Esophagus squamous epithelium (tissue), 4 donors: ENCODE results near the gene UNC13D.

Source experiments
- POLR2A ChIP-seq, 4 donors: fragments of 450-650 bp; IDR thresholded peaks; one replicate each; pipeline ENCODE4 v1.6.1; 2017; ENCODE audit warnings: antibody characterized with exemption in 4 of 4, mild to moderate bottlenecking in 4 of 4, moderate library complexity in 3 of 4
- TF ChIP-seq, protein P1 (sequence below), 6 experiments: fragments of 450-650 bp in 4 of 6; fragments of 200-600 bp in 2 of 6; sonication (generic) in 2 of 6; IDR thresholded peaks; one replicate each; pipeline ENCODE4 v1.5.1; 2016 to 2019; ENCODE audit warnings: antibody characterized with exemption in 6 of 6, mild to moderate bottlenecking in 4 of 6, moderate library complexity in 4 of 6

DNA sequence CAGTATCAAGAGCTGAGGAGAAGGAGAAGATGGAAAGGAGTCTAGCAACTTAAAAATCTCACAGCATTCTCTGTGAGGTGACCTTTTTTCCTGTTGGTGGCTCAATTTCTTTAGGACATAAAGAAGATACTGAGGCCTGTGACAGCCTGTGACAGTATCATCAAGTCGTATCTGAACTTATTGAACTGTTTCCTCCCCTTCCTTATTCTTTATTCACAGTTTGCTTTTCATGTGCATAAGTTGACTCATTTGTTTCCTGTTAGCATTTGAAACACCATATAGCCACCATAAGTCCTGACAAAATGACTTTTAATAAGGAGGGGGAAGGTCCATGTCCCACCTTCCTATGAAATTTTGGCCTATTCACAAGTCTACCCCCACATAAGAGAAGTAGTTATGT lies 50.7 kb downstream of the UNC13D start:
- TF ChIP-seq, protein P1, sequence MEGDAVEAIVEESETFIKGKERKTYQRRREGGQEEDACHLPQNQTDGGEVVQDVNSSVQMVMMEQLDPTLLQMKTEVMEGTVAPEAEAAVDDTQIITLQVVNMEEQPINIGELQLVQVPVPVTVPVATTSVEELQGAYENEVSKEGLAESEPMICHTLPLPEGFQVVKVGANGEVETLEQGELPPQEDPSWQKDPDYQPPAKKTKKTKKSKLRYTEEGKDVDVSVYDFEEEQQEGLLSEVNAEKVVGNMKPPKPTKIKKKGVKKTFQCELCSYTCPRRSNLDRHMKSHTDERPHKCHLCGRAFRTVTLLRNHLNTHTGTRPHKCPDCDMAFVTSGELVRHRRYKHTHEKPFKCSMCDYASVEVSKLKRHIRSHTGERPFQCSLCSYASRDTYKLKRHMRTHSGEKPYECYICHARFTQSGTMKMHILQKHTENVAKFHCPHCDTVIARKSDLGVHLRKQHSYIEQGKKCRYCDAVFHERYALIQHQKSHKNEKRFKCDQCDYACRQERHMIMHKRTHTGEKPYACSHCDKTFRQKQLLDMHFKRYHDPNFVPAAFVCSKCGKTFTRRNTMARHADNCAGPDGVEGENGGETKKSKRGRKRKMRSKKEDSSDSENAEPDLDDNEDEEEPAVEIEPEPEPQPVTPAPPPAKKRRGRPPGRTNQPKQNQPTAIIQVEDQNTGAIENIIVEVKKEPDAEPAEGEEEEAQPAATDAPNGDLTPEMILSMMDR (IDR thresholded peaks at IDR 0.05), result no peak
- TF ChIP-seq POLR2A (IDR thresholded peaks at IDR 0.05), result no peak
